Nephron progenitor cell (in vitro differentiated cells): ENCODE results near the gene CACNG4.
"Not testable (repeated sequence)": the region's sequence is repeated elsewhere in the genome, so short reads cannot be mapped to it uniquely, and the experiment has no call there.

Experiments
- DNase-seq: peaks from one replicate; pipeline ENCODE4 v3.0.0; 2021
- H3K27ac Mint-ChIP-seq: 2 replicates; pipeline ENCODE4 v1.8.0; 2021; ENCODE audit warnings: mild to moderate bottlenecking, moderate library complexity, mixed read lengths
- H3K27me3 Mint-ChIP-seq: 2 replicates; pipeline ENCODE4 v1.8.0; 2021; ENCODE audit warnings: mild to moderate bottlenecking, low read depth, mixed read lengths; ENCODE audit not compliant: poor library complexity
- H3K36me3 Mint-ChIP-seq: 2 replicates; pipeline ENCODE4 v1.8.0; 2021; ENCODE audit warnings: low read depth, mixed read lengths
- H3K4me1 Mint-ChIP-seq: 2 replicates; pipeline ENCODE4 v1.8.0; 2021; ENCODE audit warnings: mixed read lengths
- H3K4me3 Mint-ChIP-seq: 2 replicates; pipeline ENCODE4 v1.8.0; 2021; ENCODE audit warnings: mild to moderate bottlenecking, moderate library complexity, mixed read lengths
- H3K9me3 Mint-ChIP-seq: 2 replicates; pipeline ENCODE4 v1.8.0; 2021; ENCODE audit warnings: mild to moderate bottlenecking, moderate library complexity, mixed read lengths
- TF ChIP-seq, protein P1 (sequence below): fragments of 200-600 bp; sonication (generic); IDR thresholded peaks from 2 replicates; pipeline ENCODE4 v1.5.0; 2021; ENCODE audit warnings: antibody characterized with exemption

The CACNG4 gene

GRCh38 chr17:66971730-66972441 is 7.4 kb downstream of the CACNG4 start:
- Mint-ChIP-seq H3K9me3 (no peaks in the 10 kb centered on the region), H3K27me3 (peaks cover 55% of the 10 kb centered on the region), H3K4me1 (peaks cover 55% of the 10 kb centered on the region), H3K36me3 (no peaks in the 10 kb centered on the region), H3K27ac (peak overlapping the region; percentile 43), H3K4me3 (peak overlapping the region; percentile 8)
- TF ChIP-seq, protein P1, sequence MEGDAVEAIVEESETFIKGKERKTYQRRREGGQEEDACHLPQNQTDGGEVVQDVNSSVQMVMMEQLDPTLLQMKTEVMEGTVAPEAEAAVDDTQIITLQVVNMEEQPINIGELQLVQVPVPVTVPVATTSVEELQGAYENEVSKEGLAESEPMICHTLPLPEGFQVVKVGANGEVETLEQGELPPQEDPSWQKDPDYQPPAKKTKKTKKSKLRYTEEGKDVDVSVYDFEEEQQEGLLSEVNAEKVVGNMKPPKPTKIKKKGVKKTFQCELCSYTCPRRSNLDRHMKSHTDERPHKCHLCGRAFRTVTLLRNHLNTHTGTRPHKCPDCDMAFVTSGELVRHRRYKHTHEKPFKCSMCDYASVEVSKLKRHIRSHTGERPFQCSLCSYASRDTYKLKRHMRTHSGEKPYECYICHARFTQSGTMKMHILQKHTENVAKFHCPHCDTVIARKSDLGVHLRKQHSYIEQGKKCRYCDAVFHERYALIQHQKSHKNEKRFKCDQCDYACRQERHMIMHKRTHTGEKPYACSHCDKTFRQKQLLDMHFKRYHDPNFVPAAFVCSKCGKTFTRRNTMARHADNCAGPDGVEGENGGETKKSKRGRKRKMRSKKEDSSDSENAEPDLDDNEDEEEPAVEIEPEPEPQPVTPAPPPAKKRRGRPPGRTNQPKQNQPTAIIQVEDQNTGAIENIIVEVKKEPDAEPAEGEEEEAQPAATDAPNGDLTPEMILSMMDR, result no peak
- no peak for DNase-seq

DNA sequence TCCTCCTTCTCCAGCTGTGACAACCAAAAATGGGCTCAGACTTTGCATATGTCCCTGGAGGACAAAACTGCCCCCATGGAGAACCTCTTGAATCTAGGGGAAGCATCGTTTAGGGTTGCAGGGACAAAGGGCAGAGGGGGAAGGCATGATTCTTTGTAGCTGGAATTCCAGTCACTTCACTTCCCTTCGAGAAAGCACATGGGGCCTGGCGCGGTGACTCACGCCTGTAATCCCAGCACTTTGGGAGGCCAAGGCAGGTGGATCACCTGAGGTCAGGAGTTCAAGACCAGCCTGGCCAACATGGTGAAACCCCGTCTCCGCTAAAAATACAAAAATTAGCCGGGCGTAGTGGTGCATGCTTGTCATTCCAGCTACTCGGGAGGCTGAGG is 7.9 kb downstream of the CACNG4 start:
- not testable (repeated sequence) for H3K4me3 Mint-ChIP-seq, H3K27ac Mint-ChIP-seq, H3K36me3 Mint-ChIP-seq, H3K9me3 Mint-ChIP-seq, DNase-seq
- H3K27me3 Mint-ChIP-seq, result peaks cover 49% of the 10 kb centered on the region
- H3K4me1 Mint-ChIP-seq, result peaks cover 54% of the 10 kb centered on the region

DNA sequence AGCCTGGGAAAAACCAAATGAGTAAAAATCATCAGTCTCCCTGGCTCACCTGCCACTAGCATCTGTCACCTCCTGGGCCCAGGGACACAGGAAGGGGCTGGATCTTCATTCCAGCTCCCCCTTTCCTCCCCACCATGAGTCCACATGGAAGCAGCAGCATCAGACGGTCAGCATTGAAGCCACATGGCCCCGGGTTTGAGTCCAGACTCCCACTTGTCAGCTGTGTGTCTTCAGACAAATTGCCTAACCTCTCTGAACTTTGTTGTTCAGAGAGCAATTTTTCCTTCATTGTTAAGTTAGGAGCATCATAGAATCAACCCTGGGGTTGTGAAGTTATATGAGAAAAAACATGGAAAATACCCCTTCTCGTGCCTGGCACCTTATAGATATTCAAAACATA is 10.7 kb downstream of the CACNG4 start:
- TF ChIP-seq, protein P1, result no peak
- Mint-ChIP-seq H3K27me3 (peaks cover 23% of the 10 kb centered on the region), H3K4me1 (peaks cover 52% of the 10 kb centered on the region), H3K27ac (no peak overlapping the region), H3K4me3 (no peak overlapping the region), H3K9me3 (no peaks in the 10 kb centered on the region), H3K36me3 (no peaks in the 10 kb centered on the region)
- DNase-seq, result no peak

DNA sequence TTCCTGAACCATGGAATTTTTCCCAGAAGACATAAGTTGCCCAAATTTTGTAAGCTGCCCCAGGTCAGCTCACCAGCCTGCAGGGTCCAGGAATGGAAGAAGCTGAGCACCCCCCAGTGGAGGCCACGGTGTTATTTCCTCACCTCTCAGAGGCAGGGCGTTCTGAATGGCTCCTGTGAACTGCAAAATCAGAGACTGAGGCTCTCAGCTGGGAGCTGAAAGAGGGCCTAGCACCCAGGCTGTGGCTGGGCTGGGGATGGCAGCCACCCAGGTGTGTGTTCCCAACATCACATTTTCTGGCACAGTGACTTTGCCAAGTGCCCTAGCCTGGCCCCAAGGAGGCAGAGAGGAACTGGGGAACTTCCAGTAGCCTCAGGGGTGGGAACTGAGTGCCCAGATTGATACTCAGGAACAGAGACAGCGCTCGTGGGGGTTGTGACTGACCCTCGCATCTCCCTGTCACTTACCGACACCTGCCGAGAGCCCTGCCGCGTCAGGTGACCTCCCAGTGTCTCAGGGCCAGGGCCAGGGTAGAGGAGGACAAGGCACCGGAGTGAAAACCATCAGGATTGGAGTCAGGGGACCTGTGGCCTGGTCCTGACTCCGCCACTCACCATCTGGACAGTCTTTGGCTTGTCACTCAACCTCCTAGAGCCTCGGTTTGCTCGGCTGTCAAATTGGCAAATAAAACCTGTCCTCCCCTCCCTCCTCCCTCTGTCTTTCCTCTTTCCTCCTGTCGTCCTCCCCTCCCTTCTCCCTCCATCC is 11.3 kb downstream of the CACNG4 start:
- Mint-ChIP-seq H3K27ac (no peak overlapping the region), H3K9me3 (no peaks in the 10 kb centered on the region), H3K36me3 (no peaks in the 10 kb centered on the region), H3K4me3 (no peak overlapping the region), H3K27me3 (peaks cover 18% of the 10 kb centered on the region), H3K4me1 (peaks cover 47% of the 10 kb centered on the region)
- TF ChIP-seq, protein P1, result no peak
- no peak for DNase-seq

GRCh38 chr17:66976379-66976663 is 11.8 kb downstream of the CACNG4 start:
- Mint-ChIP-seq H3K27me3 (peaks cover 16% of the 10 kb centered on the region), H3K27ac (no peak overlapping the region), H3K36me3 (no peaks in the 10 kb centered on the region), H3K4me1 (peaks cover 46% of the 10 kb centered on the region), H3K4me3 (no peak overlapping the region), H3K9me3 (no peaks in the 10 kb centered on the region)
- TF ChIP-seq, protein P1, result no peak
- DNase-seq, result no peak

DNA sequence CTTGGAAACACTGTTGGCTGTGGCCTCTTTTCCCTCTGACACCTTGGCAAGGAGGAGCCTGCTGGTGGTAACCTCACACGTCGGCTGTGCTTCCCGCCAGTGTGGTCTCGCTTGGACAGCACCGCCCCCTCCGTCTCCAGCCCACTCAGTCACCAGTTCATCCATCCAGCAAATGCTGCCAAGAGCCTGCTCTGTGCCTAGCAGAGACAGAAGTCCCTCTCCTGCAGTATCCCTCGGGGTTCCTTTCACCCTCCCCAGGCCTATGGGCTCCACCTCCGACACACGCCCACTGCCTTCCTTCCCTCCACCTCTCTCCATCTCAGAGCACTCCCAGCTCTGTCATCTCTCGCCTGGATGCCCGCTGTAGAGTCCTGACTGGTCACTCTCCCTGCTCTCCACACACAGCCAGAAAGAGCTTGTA is 12.3 kb downstream of the CACNG4 start:
- Mint-ChIP-seq H3K36me3 (no peaks in the 10 kb centered on the region), H3K4me3 (no peak overlapping the region), H3K9me3 (peaks cover under 1% of the 10 kb centered on the region), H3K27me3 (peaks cover 16% of the 10 kb centered on the region), H3K4me1 (peaks cover 43% of the 10 kb centered on the region), H3K27ac (no peak overlapping the region)
- TF ChIP-seq, protein P1, result no peak
- DNase-seq, result peak; percentile 60
